AG10803 (cell line): ENCODE data around the gene WDR82.

Experiments used
- DNase-seq: peaks from one replicate; pipeline ENCODE4 v3.0.0; 2010; ENCODE audit warnings: low read depth
- H3K4me3 ChIP-seq: 2 replicates; pipeline ENCODE4 v1.5.1; 2011; ENCODE audit warnings: mild to moderate bottlenecking, low read length, control low read depth
- CTCF ChIP-seq: conservative IDR thresholded peaks from 2 replicates; pipeline ENCODE4 v1.5.1; 2011; ENCODE audit warnings: mild to moderate bottlenecking, low read length, control low read depth, inconsistent platforms

WDR82 gene

GRCh38 chr3:52253314-52254304 lies 24.8 kb downstream of the WDR82 start:
- DNase-seq: no peak
- no peak for TF ChIP-seq CTCF
- no peak overlapping the region for H3K4me3 ChIP-seq

GRCh38 chr3:52250122-52250521 lies 28.3 kb downstream of the WDR82 start:
- H3K4me3 ChIP-seq: no peak overlapping the region
- TF ChIP-seq CTCF: no peak
- no peak for DNase-seq

GRCh38 chr3:52249683-52250082 lies 28.8 kb downstream of the WDR82 start:
- DNase-seq: no peak
- no peak for TF ChIP-seq CTCF
- H3K4me3 ChIP-seq: no peak overlapping the region

- no peak for TF ChIP-seq CTCF
- no peak for DNase-seq
Observed at GRCh38 chr3:52248816-52249547, 29.5 kb downstream of the WDR82 start.

GRCh38 chr3:52248165-52248541 lies 30.3 kb downstream of the WDR82 start:
- no peak for DNase-seq
- no peak for TF ChIP-seq CTCF
- no peak overlapping the region for H3K4me3 ChIP-seq

More at GRCh38 chr3:52248816-52249547, 29.5 kb downstream of the WDR82 start:
- H3K4me3 ChIP-seq: no peak overlapping the region

GRCh38 chr3:52247409-52248164 lies 30.9 kb downstream of the WDR82 start:
- H3K4me3 ChIP-seq: no peak overlapping the region
- DNase-seq: no peak
- no peak for TF ChIP-seq CTCF
